GM06990 (cell line): ENCODE data around the gene PRDM15.
"Not testable (repeated sequence)": the region's sequence is repeated elsewhere in the genome, so short reads cannot be mapped to it uniquely, and the experiment has no call there.

Experiments
- DNase-seq: peaks from one replicate; pipeline ENCODE4 v3.0.0-alpha.2; 2011; ENCODE audit not compliant: insufficient read length; ENCODE audit errors: extremely low read depth
- H3K27me3 ChIP-seq: replicated peaks from 2 replicates; pipeline ENCODE4 v1.6.0; 2011; ENCODE audit warnings: low read length; ENCODE audit not compliant: control insufficient read depth, insufficient read depth
- H3K36me3 ChIP-seq: 2 replicates; pipeline ENCODE4 v1.5.1; 2011; ENCODE audit warnings: low read length; ENCODE audit not compliant: control insufficient read depth, insufficient read depth
- H3K4me3 ChIP-seq: replicated peaks from 2 replicates; pipeline ENCODE4 v1.5.1; 2011; ENCODE audit warnings: low read depth, mild to moderate bottlenecking, control low read depth, low read length
- CTCF ChIP-seq: IDR thresholded peaks from 2 replicates; pipeline ENCODE4 v1.5.1; 2011; ENCODE audit warnings: low read length, control low read depth, mild to moderate bottlenecking, inconsistent platforms; ENCODE audit not compliant: insufficient read depth, poor library complexity, severe bottlenecking

The PRDM15 gene

GRCh38 chr21:41786509-41786987, 92.6 kb downstream of the PRDM15 start:
- no peaks in the 10 kb centered on the region; the same call in 1 of the 2 replicates for H3K27me3 ChIP-seq
- H3K36me3 ChIP-seq: no peaks in the 10 kb centered on the region
- no peak for DNase-seq
- H3K4me3 ChIP-seq: no peak overlapping the region
- no peak for TF ChIP-seq CTCF

- H3K27me3 ChIP-seq, H3K36me3 ChIP-seq, DNase-seq, H3K4me3 ChIP-seq: not testable (repeated sequence)
These were observed 93.9 kb downstream of the PRDM15 start for GRCh38 chr21:41785262-41785661.

- no peak overlapping the region for H3K4me3 ChIP-seq
- DNase-seq: no peak
- no peak for TF ChIP-seq CTCF
- no peaks in the 10 kb centered on the region for H3K36me3 ChIP-seq
- no peaks in the 10 kb centered on the region; the same call in 1 of the 2 replicates for H3K27me3 ChIP-seq
These were observed 94.6 kb downstream of the PRDM15 start for GRCh38 chr21:41784456-41785102.

- Histone ChIP-seq H3K4me3 (no peak overlapping the region), H3K36me3 (no peaks in the 10 kb centered on the region), H3K27me3 (no peaks in the 10 kb centered on the region; the same call in 1 of the 2 replicates)
- DNase-seq: no peak
- TF ChIP-seq CTCF: no peak
These were observed 95.5 kb downstream of the PRDM15 start for GRCh38 chr21:41783476-41784180.

DNA sequence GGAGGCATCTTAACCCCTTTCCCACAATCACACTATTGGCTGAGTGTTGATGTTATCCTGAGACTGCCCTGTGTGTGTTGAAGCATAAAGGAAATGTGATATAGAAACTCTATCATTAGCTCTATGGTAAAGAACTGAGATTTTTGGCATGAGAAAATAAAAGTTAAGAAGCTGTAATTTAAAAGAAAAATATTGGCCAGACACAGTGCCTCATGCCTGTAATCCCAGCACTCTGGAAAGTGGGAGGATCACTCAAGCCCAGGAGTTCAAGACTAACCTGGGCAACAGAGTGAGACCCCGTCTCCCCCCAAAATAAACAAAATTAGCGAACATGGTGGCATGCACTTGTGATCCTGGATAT, 98.1 kb downstream of the PRDM15 start:
- no peak for DNase-seq
- Histone ChIP-seq H3K27me3 (no peaks in the 10 kb centered on the region; the same call in none of the 2 replicates), H3K36me3 (no peaks in the 10 kb centered on the region), H3K4me3 (no peak overlapping the region)
- TF ChIP-seq CTCF: no peak

- Histone ChIP-seq H3K36me3 (no peaks in the 10 kb centered on the region), H3K4me3 (no peak overlapping the region), H3K27me3 (no peaks in the 10 kb centered on the region; the same call in none of the 2 replicates)
- no peak for TF ChIP-seq CTCF
- DNase-seq: no peak
These were observed 98.7 kb downstream of the PRDM15 start for GRCh38 chr21:41780337-41781049.
